NOMO-1 (cell line): Measurements from ENCODE around the gene HES2.
"Not testable (repeated sequence)": the region's sequence is repeated elsewhere in the genome, so short reads cannot be mapped to it uniquely, and the experiment has no call there.

ENCODE experiments used
- DNase-seq, 2 experiments: peaks; one replicate each; lab custom pipeline; 2025; ENCODE audit not compliant: unreplicated experiment in 2 of 2; lab: John Stamatoyannopoulos, UW

HES2 gene

DNA sequence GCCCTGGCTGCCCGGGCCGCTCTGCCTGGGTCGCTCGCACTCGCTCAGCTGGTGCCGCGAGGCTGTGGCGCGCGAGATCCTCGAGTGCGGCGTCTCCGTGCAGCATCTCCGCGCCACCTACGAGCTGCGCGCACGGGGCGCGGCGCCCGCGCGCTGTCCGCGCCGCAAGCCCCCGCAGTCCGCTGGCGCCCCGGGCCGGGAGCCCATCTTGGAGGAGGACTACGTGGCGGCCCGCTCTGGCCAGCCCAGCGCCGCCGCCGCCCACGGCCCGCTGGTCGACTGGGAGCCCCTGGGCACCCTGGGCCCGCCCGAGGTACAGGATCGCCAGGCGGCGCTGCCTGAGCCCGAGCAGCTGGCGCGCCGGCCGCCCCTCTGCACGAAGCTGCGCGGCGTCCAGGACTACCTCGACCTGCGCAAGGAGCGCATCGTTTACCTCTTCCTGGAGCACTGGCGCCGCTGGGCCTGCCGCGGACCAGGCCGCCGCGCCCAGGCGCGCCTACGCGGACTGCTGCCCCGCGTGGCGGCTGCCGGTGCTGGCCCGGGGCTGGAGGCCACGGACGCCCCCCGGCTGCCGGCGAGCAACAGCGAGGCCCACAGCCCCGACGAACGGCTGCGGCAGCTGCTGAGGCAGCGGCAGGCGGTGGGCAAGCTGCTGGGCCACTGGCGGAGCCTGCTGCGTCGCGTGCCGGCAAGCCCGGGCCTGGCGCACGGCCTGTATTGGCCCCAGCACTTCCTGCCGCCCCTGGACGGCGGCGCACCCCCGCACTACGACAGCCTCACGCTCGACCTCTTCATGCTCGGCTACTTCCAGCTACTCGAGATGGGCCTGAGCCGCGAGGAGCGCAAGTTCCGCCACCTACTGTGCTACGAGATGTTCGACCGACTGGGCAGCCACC lies 35.4 kb upstream of the HES2 start:
- no peak for DNase-seq

DNA sequence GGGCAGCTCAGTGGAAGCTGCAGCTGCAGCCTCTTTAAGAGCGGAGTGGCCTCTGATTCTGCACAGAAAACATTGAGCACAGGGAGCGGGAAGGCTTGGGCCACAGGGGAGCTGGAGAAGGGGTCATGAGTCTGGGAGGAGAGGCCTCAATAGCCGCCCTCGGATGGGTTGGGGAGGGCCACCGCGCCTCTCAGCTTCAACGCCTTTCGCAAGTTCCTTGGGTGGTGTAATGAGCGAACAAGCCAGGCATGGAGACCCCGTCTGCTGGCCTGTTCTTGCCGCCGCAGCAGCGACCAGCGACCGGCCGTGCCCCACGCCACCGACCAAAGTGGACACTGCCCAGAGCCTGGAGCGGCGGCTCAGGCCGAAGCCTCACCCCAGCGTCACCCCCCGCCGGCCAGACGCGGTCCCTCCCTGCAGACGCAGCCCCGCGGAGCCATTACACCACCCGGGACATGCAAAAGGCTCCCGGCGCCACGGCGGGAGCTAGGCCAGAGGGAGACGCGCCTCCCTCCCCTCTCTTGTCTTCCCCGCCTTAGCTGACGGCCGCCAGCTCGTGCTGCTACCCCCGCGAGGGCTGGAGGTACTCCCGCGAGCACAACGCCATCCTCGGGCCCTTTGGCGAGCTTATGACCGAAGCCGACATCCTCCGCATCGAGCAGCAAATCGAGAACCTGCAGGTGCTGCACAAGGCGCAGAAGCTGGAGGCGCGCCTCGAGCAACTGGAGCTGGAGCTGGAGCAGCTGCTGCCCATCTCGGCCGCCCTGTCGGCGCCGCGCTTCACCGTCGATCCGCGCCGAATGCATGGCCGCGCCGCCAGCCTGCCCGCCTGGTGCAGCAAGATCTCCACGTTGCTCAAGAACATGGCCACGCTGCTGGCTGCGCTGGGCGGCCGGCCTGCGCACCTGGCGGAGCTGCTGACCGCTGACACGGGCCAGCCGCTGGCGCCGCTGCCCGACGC lies 34.5 kb upstream of the HES2 start:
- DNase-seq, result not testable (repeated sequence)

DNA sequence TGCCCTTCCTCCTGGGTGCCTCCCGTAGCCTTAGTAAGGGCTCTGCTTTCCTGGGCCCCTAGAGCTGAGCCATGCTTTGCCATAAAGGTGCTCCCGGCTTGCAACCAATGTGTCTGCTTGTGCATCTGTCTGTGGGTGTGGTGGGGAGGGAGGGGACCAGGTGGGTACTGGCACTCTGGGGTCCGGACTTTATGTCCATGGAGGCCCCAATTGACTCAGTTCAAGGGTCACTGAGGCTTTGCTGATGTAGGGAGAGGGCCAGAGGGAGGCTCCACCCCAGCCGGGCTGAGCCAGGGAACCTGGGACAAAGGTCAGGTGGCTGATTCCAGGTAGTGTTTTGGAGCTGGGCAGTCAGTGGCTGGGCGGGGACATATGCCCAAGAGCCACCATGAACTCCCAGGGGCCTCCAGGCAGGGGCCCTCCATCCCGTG lies 31.2 kb upstream of the HES2 start:
- no peak for DNase-seq

DNA sequence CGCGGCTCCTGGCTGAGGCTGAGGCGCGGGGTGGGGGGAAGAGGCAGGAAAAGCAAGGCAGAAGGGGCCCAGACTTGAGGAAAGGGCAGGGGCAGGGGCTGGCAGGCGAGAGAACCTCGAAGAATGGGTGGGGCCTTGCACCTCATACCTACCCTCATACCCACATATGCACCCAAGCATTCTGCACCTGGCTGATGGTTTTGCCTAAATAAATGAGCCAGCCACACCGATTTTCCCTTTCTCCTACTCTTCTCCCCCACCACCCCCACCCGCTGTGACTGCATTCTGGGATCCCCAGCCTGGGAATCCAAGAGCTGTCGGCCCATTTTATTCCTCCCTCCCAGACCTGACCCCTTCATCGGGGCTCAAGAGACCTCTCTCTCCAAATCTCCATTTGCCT lies 30.8 kb upstream of the HES2 start:
- not testable (repeated sequence) for DNase-seq

DNA sequence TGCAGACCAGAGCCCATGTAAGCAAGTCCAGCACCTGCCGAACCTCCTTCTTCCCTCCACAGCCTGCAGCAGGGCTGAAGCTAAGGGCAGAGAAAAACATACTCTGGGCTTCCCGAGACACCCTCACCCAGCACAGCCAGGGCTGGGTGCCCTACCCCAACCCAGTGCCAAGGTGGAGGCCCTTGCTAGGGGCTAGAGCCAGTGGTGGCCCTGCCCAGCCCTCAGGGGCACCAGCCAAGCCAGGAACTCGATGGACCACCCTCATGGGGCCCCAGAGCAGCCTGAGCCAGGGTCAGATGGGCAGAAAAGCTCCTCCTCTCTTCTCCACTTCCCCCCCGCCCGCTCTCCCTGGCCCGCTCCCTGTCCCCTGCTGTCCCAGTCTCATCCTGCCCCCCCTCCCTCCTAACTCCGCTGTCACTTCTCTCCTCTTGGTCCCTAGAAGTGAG lies 30.3 kb upstream of the HES2 start:
- DNase-seq, result no peak

DNA sequence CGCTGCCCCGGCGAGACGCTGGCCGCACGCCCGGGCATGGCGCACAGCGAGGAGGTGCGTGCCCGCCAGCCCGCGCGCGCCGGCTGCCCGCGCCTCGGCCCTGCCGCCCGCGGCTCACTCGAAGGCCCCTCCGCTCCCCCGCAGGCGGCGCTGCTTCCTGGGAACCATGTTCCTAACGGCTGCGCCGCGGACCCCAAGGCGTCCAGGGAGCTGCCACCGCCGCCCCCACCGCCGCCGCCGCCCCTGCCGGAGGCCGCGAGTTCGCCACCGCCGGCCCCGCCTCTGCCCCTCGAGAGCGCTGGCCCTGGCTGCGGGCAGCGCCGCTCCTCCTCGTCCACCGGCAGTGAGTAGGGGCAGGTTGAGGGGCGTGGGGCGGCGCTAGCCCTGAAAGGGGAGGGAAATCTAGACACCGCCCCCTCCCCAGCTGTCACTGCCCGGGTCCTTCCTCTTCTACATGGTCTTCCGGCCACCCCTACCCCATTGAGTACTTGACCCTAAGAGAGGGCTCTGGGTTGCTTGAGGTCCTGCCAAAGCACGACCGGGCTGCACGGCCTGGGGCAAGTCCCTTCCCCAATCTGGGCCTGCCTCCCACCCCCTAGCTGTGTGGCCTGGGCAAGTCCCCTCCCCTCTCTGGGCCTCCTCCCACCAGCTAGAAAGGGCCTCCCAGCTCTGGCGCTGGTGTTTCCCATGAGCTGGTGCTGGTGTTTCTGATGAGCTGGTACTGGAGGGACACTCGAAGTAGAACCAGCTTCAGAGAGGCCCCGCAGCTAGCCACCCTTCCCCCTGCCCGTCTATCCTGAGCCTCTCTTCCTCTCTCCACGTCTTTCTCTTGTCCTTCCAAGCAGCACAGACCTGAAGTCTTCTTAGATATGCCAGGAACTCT lies 29.3 kb upstream of the HES2 start:
- DNase-seq, result no peak

DNA sequence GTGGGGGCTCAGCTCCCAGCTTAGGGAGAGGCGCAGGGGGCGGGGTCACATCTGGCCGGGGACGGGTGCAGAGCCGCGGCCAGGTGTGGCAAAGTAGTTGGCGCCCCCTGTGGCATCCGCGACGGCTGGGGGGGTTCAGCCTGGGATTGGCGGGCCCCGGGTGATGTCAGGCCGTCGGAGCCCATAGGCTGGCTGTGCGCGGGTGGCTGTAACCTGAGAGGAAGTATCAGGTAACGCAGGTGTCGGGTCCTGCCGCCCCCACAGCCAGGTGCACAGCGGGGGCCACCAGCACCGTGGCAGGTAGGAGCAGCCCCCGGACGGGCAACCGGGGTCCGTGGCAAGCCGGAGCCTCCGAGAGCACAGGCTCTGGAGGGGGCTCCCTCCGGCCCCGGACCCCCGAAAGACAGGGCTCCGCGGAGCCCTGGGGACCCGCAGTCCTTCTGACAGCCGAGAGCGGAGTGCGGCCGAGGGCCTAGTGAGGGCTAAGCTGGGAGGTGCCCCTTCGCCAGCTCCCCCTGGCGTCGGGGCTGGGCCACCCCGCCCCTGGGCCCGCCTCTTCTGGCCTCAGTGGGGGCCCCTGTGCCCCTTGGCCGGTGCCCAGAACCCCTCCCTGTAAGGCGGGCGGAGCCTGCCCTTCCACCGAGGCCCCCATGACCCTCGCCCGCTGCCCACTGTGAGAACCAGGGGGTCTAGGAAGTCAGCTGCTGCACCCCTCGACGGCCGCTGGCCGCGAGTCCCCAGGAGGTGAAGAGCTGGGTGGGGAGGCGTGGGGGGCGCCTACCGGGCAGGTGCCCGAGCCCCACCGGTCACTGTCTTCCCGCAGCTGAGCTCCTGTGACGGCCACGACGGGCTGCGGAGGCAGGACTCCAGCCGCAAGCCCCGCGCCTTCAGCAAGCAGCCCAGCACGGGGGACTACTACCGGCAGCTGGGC lies 28.4 kb upstream of the HES2 start:
- DNase-seq, result no peak

DNA sequence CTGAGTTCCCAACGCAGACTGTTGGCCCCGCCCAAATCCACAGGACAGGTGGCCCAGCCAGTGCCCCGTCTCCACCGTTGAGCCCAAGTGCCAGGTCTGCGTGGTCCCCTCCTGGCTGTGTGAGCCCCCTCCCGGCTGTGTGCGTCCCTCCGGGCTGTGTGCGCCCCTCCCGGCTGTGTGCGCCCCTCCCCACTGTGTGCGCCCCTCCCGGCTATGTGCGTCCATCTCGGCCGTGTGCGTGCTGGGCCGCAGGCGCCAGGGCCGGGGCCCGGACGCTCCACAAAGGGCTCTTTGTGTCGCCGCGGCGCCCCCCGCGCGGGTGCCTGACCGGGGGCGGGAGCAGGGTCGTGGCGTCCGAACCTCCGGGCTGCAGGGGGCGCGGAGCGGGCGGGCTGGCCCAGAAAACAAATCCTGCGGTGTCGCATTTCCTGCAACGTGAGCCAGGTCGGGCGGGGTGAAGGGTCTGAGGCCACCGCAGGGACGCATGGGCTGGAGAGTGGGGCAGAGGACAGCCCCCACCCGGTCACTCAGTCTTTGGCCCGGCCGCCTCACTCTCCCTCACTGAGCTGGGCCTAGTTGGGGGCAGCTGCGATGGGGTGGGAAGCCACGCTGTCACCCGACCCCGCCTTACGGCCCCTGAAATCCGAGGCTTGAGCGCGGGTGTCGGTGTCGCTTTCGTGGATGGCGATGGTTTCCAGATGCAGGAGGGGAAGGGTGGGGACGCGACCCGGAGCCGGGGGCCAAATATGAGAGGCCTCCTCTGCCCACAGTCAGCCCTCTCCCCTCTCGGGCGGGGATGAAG lies 27.5 kb upstream of the HES2 start:
- no peak for DNase-seq

DNA sequence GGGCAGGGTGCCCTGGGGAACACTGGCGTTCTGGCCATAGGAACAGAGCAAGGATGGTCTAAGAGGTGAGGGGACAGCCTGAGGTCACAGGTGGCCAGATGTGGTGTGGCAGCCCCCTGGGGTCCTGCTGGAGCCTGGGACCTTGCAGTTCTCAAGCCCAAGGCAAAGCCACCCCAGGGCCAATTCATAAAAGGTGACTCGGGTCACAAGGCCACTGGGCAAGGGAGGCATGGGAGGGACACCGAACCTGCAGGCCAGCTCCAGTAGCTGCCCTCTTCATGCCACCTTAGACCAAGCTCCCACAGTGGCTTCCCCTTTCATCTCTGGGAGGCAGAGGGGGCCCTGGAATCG lies 26.9 kb upstream of the HES2 start:
- DNase-seq, result no peak

DNA sequence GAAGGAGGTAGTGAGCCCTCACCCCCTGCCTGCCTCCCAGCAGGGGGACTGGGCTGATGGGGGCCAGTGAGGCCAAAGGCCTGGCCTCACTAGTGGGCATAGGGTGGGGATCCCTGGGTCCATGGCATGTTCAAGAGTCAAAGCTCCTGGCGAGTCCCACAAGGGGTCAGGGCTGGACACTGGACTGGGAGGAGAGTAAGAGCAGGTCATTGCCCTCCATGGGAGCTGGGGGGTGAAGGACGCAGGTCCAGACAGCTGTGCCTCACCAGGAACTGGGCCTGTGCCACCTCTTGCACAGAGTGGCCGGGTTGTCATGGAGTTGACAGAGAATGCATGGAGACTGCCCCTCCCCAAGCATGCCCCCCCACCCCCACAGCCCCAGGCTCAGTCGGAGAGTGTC lies 26.2 kb upstream of the HES2 start:
- DNase-seq, result not testable (repeated sequence)

DNA sequence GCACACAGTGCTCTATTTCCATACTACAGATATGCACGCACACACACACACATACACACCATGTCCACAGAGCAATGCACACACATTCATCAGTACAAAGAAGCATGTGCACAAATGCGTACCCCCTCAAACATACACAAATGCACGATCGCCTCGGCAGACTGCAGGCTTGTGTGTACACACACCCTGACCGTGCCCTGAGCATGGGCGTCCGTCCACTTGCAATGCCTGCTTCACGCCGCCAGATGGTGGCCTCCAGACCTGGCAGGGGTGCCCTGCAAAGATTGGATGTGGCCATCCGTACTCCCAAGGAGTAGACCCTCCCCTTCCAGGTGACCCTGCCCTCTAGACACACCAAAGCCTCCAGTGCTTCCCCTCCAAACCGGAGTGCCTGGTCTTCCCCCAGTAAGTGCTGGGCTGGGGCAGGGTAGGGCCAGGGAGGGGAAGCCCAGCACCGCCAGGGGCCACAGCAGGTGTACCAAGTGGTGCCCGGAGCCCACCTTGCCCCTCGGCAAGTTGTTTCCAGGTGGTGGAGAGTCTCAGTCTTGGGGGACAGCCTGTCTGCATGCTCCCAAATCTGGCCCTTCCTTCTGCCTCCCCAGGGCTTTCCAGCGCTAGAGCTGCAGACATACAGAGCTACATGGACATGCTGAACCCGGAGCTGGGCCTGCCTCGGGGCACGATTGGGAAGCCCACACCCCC lies 25.5 kb upstream of the HES2 start:
- no peak for DNase-seq

DNA sequence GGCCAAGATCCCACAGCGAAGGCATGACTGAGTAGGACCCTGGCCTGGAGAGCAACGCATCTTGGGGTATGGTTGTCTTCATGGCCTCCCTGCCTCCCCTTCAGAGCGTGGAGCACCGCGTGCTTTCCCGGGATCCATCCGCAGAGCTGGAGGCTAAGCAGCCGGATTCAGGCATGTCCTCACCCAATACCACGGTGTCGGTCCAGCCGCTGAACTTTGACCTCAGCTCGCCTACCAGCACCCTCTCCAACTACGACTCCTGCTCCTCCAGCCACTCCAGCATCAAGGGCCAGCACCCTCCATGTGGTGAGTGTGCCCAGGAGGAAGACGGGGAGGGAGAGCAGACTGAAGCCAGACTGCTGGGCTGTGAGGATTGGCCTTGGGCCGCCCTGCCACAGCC lies 24.7 kb upstream of the HES2 start:
- no peak for DNase-seq

DNA sequence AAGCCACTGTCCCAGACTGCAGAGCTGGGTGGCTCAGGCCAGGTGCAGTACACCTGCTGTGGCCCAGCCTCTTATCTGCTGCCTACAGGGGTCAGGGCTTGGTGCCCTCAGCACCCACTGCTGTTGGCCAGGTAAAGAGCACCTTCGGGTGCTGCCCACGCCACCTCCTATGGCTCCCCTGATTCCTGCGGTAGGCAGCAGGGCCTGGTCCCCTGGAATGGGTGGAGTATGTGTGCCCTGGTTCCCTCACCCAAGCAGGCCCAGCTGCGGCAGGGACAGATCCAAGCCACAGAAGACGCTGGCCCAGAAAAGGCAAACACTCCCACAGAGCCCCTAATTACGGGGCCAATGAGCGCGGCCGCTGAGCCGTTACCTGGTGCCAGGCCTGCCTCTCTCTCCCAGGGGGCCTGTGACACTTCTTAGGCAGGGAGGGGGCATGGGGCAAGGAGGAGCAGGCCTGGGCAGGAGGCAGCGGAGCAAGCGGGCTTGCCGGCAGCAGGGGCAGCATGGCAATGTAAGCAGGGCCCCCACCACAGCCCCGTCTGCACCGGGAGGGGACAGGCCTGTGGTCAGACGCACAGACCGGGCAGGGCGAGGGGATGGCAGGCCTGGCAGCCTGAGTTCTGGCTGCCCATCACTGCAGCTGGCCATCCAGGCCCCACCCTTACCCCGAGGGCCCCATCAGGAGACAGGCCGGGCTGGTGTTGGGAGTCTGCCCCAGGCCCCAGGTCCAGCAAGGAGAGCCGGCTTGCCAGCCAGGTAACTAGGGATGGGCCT lies 23.8 kb upstream of the HES2 start:
- no peak for DNase-seq

DNA sequence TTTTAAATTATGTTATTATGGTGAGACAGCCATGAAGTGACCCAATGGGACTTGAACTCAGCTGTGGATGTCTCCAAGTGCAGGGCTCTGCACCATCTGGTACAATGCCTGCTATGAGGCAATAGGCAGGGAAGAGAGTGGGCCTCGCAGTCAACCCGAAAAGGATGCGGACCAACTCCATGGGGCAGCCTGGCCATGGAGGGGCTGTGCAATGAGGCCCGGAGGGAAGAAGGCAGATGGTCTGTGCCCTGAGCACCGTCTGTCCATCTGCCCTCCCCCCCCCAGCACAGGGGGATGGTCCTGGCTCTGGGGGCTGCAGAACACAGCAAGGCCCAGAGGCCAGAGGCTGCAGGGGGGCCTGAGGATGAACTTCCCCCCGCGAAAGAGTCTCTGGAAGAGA lies 21.9 kb upstream of the HES2 start:
- no peak for DNase-seq

DNA sequence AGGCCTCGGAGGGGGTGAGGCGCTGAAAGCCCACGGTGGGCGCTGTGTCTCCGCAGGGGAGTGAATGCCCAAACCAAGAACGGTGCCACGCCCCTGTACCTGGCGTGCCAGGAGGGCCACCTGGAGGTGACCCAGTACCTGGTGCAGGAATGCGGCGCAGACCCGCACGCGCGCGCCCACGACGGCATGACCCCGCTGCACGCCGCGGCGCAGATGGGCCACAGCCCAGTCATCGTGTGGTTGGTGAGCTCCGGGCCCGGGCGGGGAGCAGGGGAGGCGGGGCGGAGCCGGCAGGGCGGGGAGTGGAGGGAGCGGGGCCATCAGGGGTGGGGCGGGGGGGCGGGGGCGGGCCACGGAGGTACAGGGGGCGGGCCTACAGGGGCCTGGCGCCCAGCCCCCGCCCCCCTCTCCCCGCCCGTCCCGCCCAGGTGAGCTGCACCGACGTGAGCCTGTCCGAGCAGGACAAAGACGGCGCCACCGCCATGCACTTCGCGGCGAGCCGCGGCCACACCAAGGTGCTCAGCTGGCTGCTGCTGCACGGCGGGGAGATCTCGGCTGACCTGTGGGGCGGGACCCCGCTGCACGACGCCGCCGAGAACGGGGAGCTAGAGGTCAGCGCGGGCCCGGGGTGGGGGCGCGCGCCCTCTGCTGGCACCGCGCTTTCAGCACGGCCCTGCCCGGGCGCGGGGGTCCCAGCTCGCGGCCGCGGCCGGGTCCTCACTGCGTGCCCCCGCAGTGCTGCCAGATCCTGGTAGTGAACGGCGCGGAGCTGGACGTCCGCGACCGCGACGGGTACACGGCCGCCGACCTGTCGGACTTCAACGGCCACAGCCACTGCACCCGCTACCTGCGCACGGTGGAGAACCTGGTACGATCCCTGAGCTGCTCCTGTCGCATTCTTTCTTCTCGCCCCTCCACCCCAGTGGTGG lies 20.7 kb upstream of the HES2 start:
- peak in 1 of 2 experiments; percentile 29 for DNase-seq

DNA sequence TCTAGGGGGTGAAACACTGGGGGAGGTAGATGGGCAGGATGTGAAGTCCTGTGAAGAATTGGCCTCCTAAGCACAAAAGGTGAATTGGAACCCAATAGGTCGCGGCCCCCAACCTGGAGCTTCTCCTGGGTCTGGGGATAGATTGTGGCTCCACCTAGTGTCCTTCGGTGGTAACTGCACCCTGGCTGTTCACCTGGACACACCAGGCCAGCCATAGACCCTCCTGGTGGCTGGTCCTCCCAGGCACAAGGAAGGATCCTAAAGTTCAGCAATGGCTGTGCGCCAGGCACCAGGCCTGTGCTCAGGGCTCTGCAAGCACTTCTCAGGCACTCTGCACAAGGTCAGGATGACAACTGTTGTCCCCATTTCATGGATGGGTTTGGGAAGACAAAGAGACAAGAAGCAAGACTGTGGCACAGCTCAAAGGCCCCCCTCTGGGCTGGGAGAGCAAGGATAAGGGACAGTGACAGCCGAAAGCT lies 18.4 kb upstream of the HES2 start:
- DNase-seq, result peak in 1 of 2 experiments; percentile 31
